Mesendoderm (in vitro differentiated cells): Measurements from ENCODE around the gene INSR.

ENCODE experiments used
- DNase-seq: peaks from one replicate; pipeline ENCODE4 v3.0.0; 2013
- H2AK5ac ChIP-seq: 2 replicates; pipeline ENCODE4 v1.6.1; 2013; ENCODE audit warnings: low read length, inconsistent platforms
- H2BK120ac ChIP-seq: 2 replicates; pipeline ENCODE4 v1.6.1; 2013; ENCODE audit warnings: low read depth, mild to moderate bottlenecking, low read length, moderate library complexity, mixed read lengths
- H2BK15ac ChIP-seq: replicated peaks from 2 replicates; pipeline ENCODE4 v1.6.1; 2013; ENCODE audit warnings: low read depth, mild to moderate bottlenecking, moderate library complexity
- H2BK5ac ChIP-seq: 2 replicates; pipeline ENCODE4 v1.6.1; 2013; ENCODE audit warnings: low read length, inconsistent platforms
- H3K18ac ChIP-seq: 2 replicates; pipeline ENCODE4 v1.6.1; 2013; ENCODE audit warnings: mild to moderate bottlenecking, low read length, mixed read lengths
- H3K23ac ChIP-seq: one replicate; pipeline ENCODE4 v1.6.1; 2013; ENCODE audit warnings: low read length
- H3K27ac ChIP-seq: 2 replicates; pipeline ENCODE4 v1.5.1; 2013; ENCODE audit warnings: low read depth, mild to moderate bottlenecking, inconsistent platforms, low read length, moderate library complexity
- H3K27me3 ChIP-seq: 2 replicates; pipeline ENCODE4 v1.6.1; 2013; ENCODE audit warnings: low read length, control low read depth, mild to moderate bottlenecking, inconsistent platforms; ENCODE audit not compliant: insufficient read depth, poor library complexity
- H3K36me3 ChIP-seq: 2 replicates; pipeline ENCODE4 v1.6.1; 2013; ENCODE audit warnings: low read length, inconsistent platforms; ENCODE audit not compliant: control insufficient read depth, insufficient read depth
- H3K4ac ChIP-seq: one replicate; pipeline ENCODE4 v1.6.1; 2013; ENCODE audit warnings: low read depth, mild to moderate bottlenecking, low read length, moderate library complexity
- H3K4me1 ChIP-seq: 2 replicates; pipeline ENCODE4 v1.6.1; 2013; ENCODE audit warnings: low read depth, low read length, inconsistent platforms; ENCODE audit not compliant: control insufficient read depth
- H3K4me2 ChIP-seq: 2 replicates; pipeline ENCODE4 v1.6.1; 2013; ENCODE audit warnings: low read length
- H3K4me3 ChIP-seq: 2 replicates; pipeline ENCODE4 v1.5.1; 2013; ENCODE audit warnings: mild to moderate bottlenecking, low read length
- H3K56ac ChIP-seq: one replicate; pipeline ENCODE4 v1.6.1; 2013; ENCODE audit warnings: low read length
- H3K79me1 ChIP-seq: 2 replicates; pipeline ENCODE4 v1.6.1; 2013; ENCODE audit warnings: low read length, inconsistent platforms
- H3K79me2 ChIP-seq: 2 replicates; pipeline ENCODE4 v1.6.1; 2013; ENCODE audit warnings: mild to moderate bottlenecking, low read length; ENCODE audit not compliant: control insufficient read depth, insufficient read depth
- H3K9ac ChIP-seq: 2 replicates; pipeline ENCODE4 v1.6.1; 2013; ENCODE audit warnings: low read length, inconsistent platforms
- H4K5ac ChIP-seq: one replicate; pipeline ENCODE4 v1.6.1; 2013; ENCODE audit warnings: low read length
- H4K8ac ChIP-seq: one replicate; pipeline ENCODE4 v1.6.1; 2013; ENCODE audit warnings: low read depth, mild to moderate bottlenecking, control low read depth, low read length, moderate library complexity
- WGBS: extraction: QIAGEN DNeasy Blood & Tissue Kit; methylation state at CpG from one replicate; pipeline ENCODE4 v1.1.7; 2013; ENCODE audit warnings: low lambda C conversion rate, missing lambda C conversion rate; ENCODE audit not compliant: insufficient coverage; ENCODE audit errors: extremely low coverage; 5-methylcytosine and 5-hydroxymethylcytosine counted together

Gene INSR

DNA sequence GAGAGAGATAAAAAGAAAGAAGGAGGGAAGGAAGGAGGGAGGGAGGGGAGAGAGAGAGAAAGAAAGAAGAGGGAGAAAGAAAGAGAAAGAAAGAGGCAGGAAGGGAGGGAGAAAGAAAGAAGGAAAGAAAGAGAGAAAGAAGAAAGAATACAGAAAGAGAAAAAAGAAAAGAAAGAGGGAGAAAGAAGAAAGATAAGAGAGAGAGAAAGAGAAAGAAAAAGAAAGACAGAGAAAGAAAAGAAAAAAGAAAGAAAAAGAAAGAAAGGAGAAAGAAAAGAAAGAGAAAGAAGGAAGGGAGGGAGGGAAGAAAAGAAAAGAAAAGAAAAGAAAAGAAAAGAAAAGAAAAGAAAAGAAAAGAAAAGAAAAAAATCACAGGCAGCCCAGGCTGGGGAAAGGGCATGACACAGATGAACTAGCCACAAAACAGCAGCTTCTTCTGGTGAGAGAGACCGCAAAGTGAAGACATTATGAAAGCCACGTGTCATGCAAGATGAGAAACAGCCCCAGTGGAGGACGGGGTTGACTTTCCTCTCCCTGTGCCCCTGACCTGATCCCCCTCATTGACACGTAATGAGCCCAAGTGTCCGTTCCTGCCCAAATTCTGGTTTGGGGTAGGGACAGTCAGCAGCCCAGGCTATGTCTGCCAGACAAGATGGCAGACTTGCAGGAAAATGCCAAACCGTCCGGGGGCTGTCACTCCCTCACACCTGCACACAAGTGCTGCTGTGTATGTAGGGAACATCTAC is 102.1 kb downstream of the INSR start:
- no peak for DNase-seq

DNA sequence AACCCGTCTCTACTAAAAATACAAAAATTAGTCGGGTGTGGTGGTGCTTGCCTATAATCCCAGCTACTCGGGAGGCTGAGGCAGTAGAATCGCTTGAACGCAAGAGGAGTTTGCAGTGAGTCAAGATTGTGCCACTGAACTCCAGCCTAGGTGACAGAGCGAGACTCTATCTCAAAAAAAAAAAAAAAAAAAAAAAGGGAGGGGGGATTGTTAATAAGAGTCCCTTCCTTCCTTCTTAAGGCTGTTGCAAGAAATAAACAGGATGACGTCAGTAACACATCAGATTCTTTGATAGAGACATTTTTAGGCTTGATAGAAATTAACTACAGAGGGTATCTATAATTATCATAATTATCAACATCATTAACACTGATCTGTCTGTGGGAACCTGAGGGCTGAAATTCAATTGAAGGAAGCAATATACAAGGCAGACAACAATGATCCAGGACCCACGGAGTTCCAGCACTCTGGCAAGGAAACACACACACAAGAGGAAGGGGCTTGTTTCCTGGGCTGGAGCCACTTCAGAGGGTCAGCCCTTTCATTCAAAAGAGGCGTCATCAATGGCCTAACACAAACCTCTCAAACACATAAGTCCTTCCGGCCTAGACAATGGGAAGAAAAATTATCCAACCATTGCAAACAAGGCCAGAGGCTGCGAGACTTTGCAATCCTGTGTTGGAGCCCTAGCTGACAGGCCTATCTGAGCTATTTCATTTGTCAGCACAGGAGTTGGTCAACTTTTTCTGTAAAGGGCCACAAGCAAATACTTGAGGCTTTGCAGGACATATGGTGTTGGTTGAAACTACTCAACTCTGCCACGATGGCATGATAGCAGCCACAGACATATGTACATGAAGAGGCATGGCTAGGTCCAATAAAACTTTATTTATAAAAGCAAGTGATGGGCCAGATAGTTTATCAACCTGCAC is 105.2 kb downstream of the INSR start:
- no peaks in the 10 kb centered on the region for H3K79me2 ChIP-seq
- WGBS = no CpG with 5 or more reads among the region's 12 CpGs
- H2BK5ac ChIP-seq = no peak overlapping the region
- H3K4me1 ChIP-seq = no peaks in the 10 kb centered on the region
- H3K27me3 ChIP-seq = no peaks in the 10 kb centered on the region
- H4K5ac ChIP-seq = no peak overlapping the region
- H3K9ac ChIP-seq = no peak overlapping the region
- H3K18ac ChIP-seq = no peak overlapping the region
- no peak overlapping the region for H3K4ac ChIP-seq
- no peak overlapping the region for H2AK5ac ChIP-seq
- H2BK15ac ChIP-seq = no peak overlapping the region
- no peak overlapping the region for H3K27ac ChIP-seq
- H3K79me1 ChIP-seq = no peaks in the 10 kb centered on the region
- no peak overlapping the region for H3K56ac ChIP-seq
- no peak overlapping the region for H2BK120ac ChIP-seq
- DNase-seq = no peak
- no peak overlapping the region for H3K4me3 ChIP-seq
- no peak overlapping the region for H4K8ac ChIP-seq
- no peak overlapping the region for H3K4me2 ChIP-seq
- H3K23ac ChIP-seq = no peak overlapping the region
- no peaks in the 10 kb centered on the region for H3K36me3 ChIP-seq

More for the DNA sequence above, 102.1 kb downstream of the INSR start:
- Histone ChIP-seq H2BK120ac (no peak overlapping the region), H4K8ac (no peak overlapping the region), H3K79me1 (no peaks in the 10 kb centered on the region), H3K4me3 (no peak overlapping the region), H3K18ac (no peak overlapping the region), H3K56ac (no peak overlapping the region), H3K23ac (no peak overlapping the region), H3K4ac (no peak overlapping the region), H2BK15ac (no peak overlapping the region), H3K27me3 (no peaks in the 10 kb centered on the region), H4K5ac (no peak overlapping the region), H2AK5ac (no peak overlapping the region), H3K27ac (no peak overlapping the region), H3K9ac (no peak overlapping the region), H3K79me2 (no peaks in the 10 kb centered on the region), H3K36me3 (no peaks in the 10 kb centered on the region), H2BK5ac (no peak overlapping the region), H3K4me2 (no peak overlapping the region), H3K4me1 (no peaks in the 10 kb centered on the region)
- no CpG with 5 or more reads among the region's 7 CpGs for WGBS

DNA sequence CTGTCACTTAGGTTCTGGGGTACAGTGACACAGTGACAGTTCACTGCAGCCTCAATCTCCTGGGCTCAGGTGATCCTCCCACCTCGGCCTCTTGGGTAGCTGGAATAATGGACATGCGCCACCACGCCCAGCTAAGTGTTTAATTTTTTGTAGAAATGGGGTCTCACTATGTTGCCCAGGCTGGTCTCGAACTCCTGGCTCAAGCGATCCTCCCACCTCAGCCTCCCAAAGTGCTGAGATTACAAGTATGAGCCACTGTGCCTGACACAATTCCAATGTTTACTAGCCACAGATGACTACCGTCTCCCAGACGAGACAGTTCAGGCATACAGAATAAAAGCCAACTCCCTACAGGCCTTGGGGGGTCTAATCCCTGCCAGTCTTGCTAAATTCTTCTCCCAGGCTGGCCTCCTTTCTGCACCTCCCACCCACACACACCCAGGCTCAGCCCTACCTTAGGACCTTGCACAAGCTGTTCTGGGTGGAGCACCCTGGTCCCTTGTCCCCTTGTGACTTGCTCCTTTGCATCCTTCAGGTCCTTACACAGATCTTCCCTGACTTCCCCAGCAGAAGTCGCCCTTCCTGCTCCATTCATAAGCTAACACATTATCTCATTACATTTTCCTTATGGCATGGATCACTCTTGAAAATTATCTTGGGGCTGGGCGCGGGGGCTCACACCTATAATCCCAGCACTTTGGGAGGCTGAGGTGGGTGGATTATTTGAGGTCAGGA is 106.4 kb downstream of the INSR start:
- Histone ChIP-seq H2BK5ac (no peak overlapping the region), H3K79me2 (no peaks in the 10 kb centered on the region), H3K79me1 (no peaks in the 10 kb centered on the region), H3K27ac (no peak overlapping the region), H2BK120ac (no peak overlapping the region), H3K18ac (no peak overlapping the region), H3K4me2 (no peak overlapping the region), H2AK5ac (no peak overlapping the region), H3K4ac (no peak overlapping the region), H3K4me1 (no peaks in the 10 kb centered on the region), H3K27me3 (no peaks in the 10 kb centered on the region), H4K5ac (no peak overlapping the region), H3K56ac (no peak overlapping the region), H3K23ac (no peak overlapping the region), H3K36me3 (no peaks in the 10 kb centered on the region), H2BK15ac (no peak overlapping the region), H3K4me3 (no peak overlapping the region), H3K9ac (no peak overlapping the region), H4K8ac (no peak overlapping the region)
- no peak for DNase-seq
- no CpG with 5 or more reads among the region's 10 CpGs for WGBS

DNA sequence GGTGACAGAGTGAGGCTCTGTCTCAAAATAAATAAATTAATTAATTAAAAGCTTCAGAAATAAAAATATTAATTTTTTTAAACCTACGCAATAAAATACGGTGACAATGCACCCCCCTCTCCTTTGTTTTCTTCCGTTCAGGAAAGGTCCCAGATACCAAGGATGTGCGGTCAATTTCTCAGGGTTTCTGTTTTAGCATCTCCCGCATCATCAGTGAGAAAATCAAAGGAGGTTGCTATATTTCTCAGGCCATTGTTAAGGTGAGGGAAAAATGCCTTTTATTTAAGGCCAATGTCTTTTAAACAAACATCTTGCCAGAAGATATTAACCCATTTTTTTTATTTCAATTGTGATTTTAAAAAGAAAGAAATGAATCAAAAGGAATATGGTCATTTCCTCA is 111.7 kb downstream of the INSR start:
- H3K4me1 ChIP-seq = no peaks in the 10 kb centered on the region
- H3K79me1 ChIP-seq = no peaks in the 10 kb centered on the region
- no peak overlapping the region for H2BK5ac ChIP-seq
- H3K18ac ChIP-seq = no peak overlapping the region
- no peaks in the 10 kb centered on the region for H3K36me3 ChIP-seq
- no peak for DNase-seq
- no peaks in the 10 kb centered on the region for H3K79me2 ChIP-seq
- no peak overlapping the region for H4K5ac ChIP-seq
- H3K4ac ChIP-seq = no peak overlapping the region
- no peak overlapping the region for H3K9ac ChIP-seq
- H3K27ac ChIP-seq = no peak overlapping the region
- no peak overlapping the region for H4K8ac ChIP-seq
- no peak overlapping the region for H3K4me2 ChIP-seq
- no CpG with 5 or more reads among the region's 5 CpGs for WGBS
- H3K27me3 ChIP-seq = no peaks in the 10 kb centered on the region
- H2BK15ac ChIP-seq = no peak overlapping the region
- H2AK5ac ChIP-seq = no peak overlapping the region
- no peak overlapping the region for H3K56ac ChIP-seq
- no peak overlapping the region for H2BK120ac ChIP-seq
- no peak overlapping the region for H3K23ac ChIP-seq
- H3K4me3 ChIP-seq = no peak overlapping the region

DNA sequence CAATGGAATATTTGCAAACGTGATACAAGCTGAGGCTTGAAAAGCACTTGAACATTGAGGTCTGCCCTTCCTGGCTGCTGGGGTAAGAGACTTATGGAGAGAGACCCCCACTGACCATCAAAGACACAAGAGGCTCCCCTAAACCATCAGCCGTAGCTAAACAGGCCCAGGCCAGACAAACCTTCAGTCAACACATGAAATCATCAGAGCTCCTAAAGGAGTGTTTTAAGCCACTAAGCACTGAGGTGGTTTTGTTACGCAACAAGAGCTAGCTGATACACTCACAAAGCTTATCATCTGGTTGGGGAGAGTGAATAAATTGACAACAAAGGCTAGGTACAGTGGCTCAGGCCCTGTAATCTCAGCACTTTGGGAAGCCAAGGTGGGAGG is 114.3 kb downstream of the INSR start:
- Histone ChIP-seq H2BK120ac (no peak overlapping the region), H3K4me3 (no peak overlapping the region), H3K79me2 (no peaks in the 10 kb centered on the region), H3K23ac (no peak overlapping the region), H3K9ac (no peak overlapping the region), H4K5ac (no peak overlapping the region), H3K79me1 (no peaks in the 10 kb centered on the region), H2BK15ac (no peak overlapping the region), H2AK5ac (no peak overlapping the region), H3K4me1 (no peaks in the 10 kb centered on the region), H3K36me3 (no peaks in the 10 kb centered on the region), H3K18ac (no peak overlapping the region), H3K4me2 (no peak overlapping the region), H3K27me3 (no peaks in the 10 kb centered on the region), H3K4ac (no peak overlapping the region), H4K8ac (no peak overlapping the region), H2BK5ac (no peak overlapping the region), H3K56ac (no peak overlapping the region), H3K27ac (no peak overlapping the region)
- no peak for DNase-seq
- WGBS = no CpG with 5 or more reads among the region's 3 CpGs
